GM19372 (cell line): ENCODE measurements around the gene TRPM3.

Source experiments
- ATAC-seq: cut with Tn5 transposase; IDR thresholded peaks from one replicate; pipeline ENCODE4 v1.9.1; 2021; ENCODE audit warnings: mild to moderate bottlenecking, low read depth, moderate library complexity; ENCODE audit not compliant: unreplicated experiment

The TRPM3 gene

DNA sequence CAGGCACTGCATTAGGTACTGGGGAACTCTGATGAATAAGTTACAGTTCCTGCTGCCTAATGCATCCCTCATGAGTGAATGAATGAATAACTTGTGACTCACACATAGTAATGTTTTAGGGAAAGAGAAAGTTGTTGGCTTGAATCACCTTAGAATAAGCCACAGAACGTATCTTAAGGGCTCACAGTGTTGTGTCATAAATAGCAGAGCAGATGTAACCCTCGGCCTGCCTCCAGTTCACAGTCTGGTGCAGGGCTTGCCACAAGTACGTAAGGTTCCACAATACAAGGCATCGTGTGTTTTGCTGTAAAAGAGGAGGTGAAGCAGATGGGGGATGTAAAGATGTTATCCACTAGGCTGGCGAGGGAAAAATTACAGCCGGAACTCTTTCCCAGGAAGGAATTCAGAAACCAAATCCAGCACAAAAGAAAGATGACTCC lies 218.7 kb downstream of the TRPM3 start:
- ATAC-seq: no peak

DNA sequence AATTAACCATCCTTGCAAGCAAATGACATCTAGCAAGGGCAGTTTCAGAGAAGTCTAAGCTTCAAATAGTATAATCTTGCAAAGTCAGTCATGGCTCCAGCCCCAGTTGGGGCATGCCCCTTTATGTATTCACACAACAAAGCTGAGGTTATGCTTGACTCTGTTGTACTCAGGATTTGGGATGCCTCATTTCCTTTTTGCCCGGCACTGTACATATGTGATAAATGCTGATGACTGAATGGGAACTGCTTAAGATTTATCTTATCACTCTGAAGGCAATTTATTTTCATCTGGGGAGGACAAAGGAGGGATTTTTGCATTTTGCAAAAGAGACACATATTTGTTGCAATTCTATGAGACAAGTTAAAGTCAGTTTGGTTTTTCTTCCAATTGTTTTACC lies 219.2 kb downstream of the TRPM3 start:
- ATAC-seq: no peak

DNA sequence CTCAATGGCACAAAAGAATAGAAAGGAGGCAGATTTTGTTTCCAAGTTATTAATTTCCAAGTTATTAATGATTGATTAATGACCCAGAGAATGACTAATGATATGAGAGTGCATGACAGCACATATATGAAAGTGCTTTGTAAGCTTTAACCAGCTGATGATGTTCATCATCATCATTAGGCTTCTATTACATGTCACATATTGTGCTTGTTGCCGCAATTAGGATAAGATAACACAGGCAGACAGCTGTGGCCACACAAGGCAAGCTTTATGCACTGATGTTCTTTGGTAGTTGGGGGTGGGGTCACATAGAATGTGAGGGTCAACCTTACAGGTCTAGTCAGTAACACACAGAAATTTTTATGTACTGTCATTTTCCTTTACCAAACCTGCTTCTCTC lies 219.7 kb downstream of the TRPM3 start:
- no peak for ATAC-seq

DNA sequence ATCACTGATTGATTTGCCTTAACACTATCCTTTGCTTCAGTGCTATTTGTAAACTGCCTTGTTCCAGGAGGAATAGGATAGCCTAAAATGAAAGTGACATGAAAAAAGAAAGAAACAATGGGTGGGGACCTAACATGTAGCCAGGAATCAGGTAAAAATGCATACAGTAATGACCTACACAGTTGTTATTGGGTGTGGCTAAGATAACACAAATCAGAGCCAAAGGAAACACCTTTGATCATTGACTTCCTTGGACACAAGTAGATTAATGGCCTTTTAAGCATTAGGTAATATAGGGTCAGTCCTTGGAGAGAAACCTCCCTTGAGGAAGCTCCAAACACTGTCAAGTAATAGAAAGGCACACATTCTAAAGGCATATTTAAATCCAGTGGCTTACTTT lies 220.4 kb downstream of the TRPM3 start:
- no peak for ATAC-seq

DNA sequence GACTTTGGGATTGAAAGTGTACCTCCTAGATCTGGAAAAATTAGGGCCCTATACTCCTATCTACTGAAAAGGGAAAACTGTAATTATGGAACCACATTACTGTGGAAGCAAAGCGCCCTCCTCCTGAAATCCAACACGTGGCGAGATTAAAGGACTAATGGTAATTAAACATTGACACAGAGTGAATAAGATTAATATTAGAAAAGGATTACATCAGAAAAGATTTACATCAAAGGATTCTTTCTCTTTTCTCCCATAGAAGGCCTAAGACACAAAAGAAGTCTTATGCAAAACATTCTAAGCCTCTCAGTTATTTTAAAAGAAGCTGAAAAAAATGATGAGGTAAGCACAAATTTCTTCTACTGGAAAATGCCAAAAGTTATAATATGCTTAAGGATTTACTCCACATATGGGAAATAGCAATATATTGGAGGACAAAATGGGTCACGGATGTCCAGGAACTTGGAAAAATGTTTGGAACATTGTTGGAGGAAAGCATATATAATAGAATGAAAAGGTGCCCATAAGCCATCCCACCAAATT lies 227.8 kb downstream of the TRPM3 start:
- no peak for ATAC-seq

DNA sequence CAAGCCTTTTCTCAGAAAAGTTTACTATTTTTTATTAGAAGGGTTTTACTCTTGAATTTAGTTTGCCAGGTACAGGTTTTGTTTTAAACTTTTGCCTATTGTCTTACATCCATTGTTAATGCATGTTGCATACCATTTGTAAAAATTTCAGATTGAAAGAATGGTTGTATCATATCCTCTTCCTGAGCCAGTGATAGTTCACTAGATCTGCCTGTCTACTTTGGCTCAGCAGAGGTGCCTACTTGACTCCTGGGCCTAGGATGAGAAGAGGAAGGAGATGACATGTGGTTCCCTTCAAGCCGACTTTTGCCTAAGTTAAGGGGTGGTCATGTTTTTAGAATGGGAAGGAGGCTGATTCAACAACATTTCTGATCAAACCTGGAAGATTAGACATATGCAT lies 232.9 kb downstream of the TRPM3 start:
- no peak for ATAC-seq

DNA sequence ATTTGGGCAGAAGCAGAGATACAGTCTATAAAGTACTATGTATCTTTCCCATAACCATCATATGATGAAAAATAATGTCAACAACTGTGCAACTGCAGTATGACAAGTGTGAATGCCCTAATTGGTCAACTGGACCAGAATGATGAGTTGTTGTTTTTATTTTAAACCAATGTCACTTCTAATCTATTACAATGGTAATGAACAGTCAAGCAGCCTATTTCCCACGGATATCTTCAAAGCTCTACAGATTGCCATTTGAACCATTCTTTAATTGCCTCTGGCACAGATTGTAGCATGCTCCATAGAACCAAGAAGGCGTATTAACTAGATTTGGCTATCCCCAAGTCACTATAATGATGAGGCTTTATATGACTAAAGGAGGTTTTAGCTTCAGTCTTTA lies 233.6 kb downstream of the TRPM3 start:
- ATAC-seq: no peak

DNA sequence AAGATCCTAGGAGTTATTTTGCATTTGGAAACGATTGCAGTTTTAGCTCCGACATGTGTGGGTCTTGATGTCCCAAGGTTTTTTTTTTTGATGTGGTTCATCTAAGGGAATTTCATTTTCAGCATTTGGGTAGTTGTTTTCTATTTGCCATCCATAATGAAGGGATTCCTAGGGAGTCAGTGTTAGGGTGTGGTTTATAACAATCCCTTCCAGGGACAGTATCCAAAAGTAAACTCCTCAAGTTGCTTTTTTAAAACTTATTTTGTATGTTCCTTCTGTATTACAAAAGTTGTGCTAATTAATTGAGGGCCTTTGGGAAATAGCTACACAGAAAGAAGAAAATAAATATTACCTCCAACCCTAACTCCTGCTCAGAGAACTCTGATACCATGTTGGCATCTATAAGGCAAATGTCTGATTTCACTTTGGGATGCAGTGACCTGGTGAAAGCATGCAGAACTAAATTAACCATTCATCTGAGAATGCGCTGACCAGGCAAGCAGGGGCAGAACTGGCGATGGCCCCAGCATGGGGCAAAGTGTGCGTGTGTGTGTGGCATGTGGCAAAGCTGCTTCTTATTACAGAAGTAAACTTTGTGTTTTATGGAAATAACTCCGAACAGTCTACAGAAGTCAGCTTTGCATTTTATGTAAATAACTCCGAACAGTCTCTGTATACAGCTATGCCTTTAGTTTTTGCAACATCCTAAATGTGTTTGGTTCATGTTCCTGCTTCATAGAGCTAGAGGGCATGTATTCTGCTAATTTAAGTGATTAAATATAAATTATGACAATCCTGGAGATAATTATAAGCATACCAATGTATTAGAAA lies 237.2 kb downstream of the TRPM3 start:
- ATAC-seq: no peak

DNA sequence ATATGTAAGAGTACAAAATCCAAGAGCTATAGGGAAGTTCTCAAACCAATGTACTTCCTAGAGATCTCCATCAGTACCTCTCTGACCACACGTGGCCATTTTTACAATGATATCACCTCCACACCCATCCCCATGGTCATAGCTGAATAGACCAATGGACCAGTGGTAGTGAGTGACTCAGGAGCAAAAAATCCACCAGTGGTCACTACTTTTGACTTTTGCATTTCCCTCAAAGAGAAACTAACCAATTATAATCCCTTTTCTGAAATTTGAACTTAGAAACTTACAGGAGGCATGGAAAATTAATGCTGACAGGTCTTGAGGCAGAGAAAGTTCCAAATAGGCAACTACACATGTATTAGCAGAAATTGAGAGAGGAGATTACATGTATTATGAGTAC lies 238.4 kb downstream of the TRPM3 start:
- no peak for ATAC-seq

DNA sequence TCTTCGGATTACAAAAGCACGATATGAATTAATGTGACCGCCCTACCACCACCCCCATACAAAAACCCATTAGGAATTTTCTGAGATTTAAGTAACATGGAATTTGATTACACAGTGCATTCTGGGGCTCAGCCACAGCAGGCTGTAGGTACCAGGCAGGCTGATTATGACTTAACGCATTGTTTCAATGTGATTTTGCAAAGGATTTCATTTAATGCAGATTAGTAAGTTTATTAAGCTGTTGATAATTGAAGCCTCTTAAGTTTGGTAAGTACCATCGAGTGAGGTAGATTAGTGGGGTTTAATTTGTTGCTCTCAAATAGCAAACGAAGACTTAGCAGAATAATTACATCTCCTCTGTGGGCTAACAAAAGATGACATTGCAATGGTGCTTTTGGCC lies 240.1 kb downstream of the TRPM3 start:
- ATAC-seq: no peak

DNA sequence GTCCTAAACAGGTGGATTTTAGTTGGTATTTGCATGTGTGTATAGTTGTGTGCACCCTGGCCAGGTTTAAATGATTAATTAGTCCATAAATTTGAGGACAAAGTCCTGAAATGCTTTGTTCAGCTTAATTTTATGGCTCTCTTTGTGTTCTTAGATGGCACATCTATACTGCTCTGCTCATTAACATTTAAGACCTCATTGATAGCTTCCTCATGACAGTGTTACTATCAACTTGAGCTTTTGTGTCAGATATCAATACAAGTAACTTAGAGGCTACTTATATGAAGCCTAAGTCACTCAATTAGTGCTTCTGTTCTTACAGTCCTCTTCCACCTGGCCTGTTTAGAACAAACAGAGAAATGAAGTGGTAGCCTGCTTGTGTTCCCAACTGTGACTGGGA lies 240.9 kb downstream of the TRPM3 start:
- ATAC-seq: no peak

DNA sequence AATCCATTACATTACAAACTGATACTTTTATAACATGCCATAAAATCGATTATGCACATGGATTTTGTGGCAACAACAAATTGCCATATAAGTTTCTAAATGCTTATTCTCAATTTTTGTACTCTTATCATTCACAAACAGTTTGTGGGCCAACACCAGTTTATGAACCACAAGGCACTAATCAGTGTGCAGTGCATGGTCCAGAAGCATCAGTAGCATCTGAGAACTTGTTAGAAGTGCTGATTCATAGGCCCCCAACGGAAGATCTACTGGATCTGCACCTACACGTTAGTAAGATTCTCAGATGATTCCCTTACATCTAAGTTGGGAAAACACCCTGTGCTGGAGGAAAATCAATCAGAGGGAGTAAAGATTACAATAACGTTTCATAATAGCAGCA lies 242.8 kb downstream of the TRPM3 start:
- ATAC-seq: no peak

DNA sequence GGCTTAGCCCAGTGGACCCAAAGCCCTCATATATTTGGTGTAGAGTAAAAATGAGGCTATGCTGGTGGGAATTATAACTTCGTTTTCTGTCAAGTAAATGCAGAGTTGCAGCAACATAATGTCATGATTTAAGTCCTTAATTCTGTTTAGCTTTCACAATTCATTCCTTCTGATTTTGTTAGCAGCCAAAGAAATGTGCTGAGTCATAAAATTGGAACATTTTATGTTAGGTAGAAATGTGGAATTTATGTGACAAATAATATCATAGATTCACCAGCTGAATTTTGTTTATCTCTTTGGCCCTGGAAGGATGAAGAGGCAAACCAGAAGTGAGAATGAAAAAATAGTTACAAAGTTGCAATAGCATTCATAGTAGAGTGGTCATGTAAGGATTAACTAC lies 247.0 kb downstream of the TRPM3 start:
- ATAC-seq: no peak

DNA sequence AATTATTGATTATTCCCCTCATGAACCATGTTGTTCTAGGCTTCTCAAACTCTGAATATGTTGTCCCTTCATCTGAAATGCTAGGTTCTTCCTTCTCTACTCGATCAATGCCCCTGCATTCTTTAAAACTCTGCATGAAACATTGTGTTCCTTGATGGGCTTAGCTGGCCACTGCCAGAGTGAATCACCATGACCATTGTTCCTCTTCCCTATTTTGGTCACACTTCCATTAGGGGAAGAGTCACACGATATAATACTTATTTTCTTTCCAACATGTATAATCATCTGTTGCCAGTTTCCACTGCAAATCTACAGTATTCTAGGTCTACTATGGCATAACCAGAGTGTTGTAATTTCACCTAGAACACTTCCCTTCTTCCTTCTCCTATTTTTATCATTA lies 247.9 kb downstream of the TRPM3 start:
- ATAC-seq: no peak

DNA sequence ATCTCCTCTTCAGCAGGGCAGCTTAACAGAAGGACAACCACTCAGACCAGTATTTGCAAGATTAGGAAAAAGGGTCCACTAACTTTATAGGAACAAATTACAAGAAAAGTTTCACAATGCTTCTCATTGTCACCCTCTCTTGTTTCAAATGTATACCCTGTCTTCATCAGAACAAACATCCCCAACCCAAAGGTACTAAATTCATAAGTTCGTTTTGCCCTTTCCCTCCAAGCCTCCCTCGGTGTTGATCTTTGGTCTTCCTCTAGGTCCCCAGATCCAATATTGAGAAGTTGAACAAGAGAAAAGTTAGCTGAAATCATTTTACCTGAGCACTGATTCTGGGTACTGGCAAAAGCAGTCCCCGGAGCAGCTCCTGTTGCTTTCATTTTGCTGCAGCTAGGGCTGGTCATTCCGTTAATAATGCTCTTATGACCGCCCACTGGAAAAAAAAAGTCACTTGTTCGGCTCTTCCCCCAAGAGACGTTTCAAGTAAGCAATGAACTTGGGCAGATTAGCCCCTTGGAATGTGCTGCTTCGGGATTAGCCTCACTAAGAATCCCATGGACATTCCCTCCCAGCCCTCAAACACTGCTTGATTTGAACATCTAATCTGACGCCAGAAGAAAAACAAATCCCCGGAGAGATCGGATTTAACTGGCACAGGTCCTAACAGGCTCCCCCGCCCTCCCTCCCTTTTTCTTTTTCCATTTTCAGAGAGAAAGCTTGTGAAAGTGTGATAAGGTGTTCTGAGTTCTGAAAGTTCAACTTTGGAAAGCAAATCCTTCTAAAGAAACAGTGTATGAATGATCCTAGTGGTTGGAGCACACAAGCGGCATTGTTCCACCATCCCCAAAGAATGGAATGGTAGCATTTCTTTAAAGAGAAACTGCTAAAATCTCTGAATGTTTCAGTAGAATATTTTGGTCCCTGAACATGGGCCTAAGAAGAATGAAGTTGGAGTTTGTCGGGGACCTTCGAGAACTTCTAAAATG lies 252.5 kb downstream of the TRPM3 start:
- ATAC-seq: no peak

DNA sequence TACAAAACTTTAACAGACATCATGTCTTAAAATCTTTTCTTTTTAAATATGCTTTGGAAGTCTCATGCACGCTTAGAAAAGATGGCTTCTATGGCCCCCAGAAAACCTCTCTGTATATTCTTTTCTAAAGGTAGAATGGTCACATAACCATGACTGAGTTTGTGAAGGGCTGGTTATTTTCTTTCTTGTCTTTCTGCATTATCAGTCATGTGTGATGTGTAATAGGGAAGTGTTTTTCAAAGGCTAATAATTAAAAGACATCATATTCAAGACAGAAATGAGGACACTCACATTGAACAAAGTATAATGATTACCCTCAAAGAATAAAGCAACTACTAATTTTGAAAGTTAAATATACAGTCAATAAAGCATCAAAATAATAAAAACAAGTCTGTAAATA lies 253.4 kb downstream of the TRPM3 start:
- no peak for ATAC-seq

DNA sequence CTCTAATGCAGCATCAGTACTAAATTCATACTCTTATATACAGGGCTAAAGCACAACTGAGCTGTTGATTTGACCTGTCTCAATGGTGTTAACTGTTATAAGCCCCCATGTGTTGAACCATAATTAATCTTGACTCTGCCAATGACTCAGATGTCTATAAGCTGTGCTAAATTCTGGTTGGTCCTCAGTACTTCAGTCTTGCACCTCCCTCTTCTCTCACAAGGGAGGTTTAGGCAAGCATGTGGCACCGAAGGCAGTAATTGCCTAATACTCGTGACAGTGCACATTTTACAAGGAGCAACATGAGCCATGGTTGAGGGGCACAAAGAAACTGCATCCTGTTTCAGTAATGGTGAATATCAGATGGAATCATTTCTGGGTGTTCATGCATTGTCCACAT lies 255.9 kb downstream of the TRPM3 start:
- no peak for ATAC-seq

DNA sequence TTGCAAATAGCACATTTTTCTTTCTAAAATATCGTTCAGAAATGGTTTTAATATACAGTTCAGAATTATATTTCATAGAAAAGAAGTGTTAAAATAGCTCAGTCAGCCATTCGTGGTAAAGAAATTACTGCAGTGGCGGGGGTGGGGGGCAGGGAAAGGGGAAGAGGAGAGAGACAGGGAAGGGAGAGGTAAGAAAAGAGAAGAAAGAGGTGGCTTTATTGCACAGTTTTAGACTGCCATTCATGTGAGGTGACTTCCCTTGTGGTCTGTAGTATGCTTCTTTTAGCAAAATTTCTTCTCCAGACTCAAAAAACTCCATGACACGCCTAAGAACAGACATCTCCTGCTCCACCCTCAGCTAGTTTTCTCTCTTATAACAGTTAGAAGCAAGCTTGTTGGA lies 259.6 kb downstream of the TRPM3 start:
- ATAC-seq: no peak

DNA sequence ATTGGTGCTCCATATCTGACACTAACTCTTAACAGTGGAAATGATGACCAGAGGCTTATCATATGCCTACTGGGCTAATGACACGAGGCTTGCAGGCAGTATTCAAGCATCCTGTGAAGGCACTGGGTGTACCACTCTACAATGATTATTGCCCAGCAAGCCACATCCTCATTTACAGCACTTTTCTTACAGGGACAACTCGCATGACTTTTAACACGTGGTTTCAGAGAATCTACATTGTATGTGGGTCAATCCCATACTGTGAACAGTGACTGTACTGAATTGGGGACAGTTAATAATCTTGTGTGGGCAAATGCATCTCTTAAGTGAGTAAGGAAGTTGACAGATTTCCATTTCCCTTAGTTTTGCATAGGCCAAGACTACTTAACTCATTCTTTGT lies 260.0 kb downstream of the TRPM3 start:
- no peak for ATAC-seq

DNA sequence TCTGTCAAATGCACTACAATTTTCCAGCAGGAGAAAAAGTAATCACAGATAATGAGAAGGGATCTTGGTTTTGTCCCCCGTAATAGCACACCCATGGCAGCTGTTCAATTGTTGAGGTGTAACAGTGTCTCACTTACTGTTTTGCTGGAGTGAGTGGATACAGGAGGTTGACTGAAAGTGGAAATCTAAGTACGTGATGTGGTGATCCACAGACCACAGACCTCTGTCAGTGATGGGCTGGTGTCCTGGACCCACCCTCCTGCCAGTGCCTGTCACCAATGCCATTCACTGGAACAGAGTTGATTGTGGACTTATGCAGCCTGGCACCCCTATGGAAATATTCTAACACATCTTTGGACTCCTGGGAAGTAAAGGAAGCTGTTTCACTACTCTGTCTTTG lies 261.7 kb downstream of the TRPM3 start:
- ATAC-seq: no peak

DNA sequence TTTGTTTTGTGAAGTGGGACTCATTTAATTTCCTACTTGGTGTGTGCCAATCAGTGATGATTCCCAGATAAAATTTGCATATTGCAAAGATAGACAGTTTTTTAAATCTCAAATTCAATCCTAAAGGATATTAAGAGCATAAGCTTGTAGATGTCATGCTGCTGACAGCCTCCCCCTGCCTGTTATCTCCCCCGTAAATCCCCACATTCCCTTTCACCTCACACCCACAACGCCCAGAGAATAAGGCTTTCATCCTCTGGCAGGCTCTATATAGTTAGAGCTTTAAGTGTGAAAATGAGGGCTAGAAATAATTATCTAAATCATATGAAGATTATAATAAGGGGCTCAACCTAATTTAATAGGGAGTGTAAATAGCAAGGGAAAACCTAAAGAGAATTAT lies 265.0 kb downstream of the TRPM3 start:
- no peak for ATAC-seq
